GM12878 (cell line): ENCODE data around the gene SIDT1.

ENCODE experiments used
- BHLHE40 ChIP-seq, 2 experiments: fragments of 450-650 bp in 1 of 2; IDR thresholded peaks; 2 replicates each; pipeline ENCODE4 v1.6.1; 2011 to 2017; ENCODE audit warnings: low read depth in 2 of 2, borderline replicate concordance in 1 of 2, improper control_type of control experiment in 1 of 2, low read length in 1 of 2, mild to moderate bottlenecking in 1 of 2
- HDGF ChIP-seq: fragments of 450-650 bp; IDR thresholded peaks from 2 replicates; pipeline ENCODE4 v1.6.1; 2016; ENCODE audit warnings: antibody characterized with exemption
- KDM1A ChIP-seq: fragments of 200-600 bp; sonication (generic); IDR thresholded peaks from 2 replicates; pipeline ENCODE4 v1.6.1; 2016; ENCODE audit warnings: borderline replicate concordance
- PAX5 ChIP-seq: IDR thresholded peaks from 2 replicates; pipeline ENCODE4 v1.6.1; 2011; ENCODE audit warnings: low read depth, low read length, borderline replicate concordance
- POLR2A ChIP-seq: IDR thresholded peaks from 2 replicates; pipeline ENCODE4 v1.6.1; 2011; ENCODE audit warnings: low read depth, mild to moderate bottlenecking, low read length
- SMC3 ChIP-seq: IDR thresholded peaks from 2 replicates; pipeline ENCODE4 v1.6.1; 2011; ENCODE audit warnings: low read length, improper control_type of control experiment, borderline replicate concordance
- TAF1 ChIP-seq: IDR thresholded peaks from 2 replicates; pipeline ENCODE4 v1.6.1; 2011; ENCODE audit warnings: mild to moderate bottlenecking, low read depth, low read length, borderline replicate concordance
- YY1 ChIP-seq: IDR thresholded peaks from 2 replicates; pipeline ENCODE4 v1.6.1; 2011; ENCODE audit warnings: low read depth, mild to moderate bottlenecking, low read length
- TF ChIP-seq, protein P1 (sequence below), 3 experiments: IDR thresholded peaks in 2 of 3; conservative IDR thresholded peaks in 1 of 3; 2 replicates each; pipeline ENCODE4 v1.5.1; 2011; ENCODE audit warnings: low read depth in 3 of 3, low read length in 3 of 3, mild to moderate bottlenecking in 3 of 3, control low read depth in 2 of 3, moderate library complexity in 2 of 3, inconsistent platforms in 1 of 3, mixed read lengths in 1 of 3; ENCODE audit not compliant: control insufficient read depth in 2 of 3, insufficient read depth in 1 of 3; ENCODE audit errors: extremely low read depth in 1 of 3
- TF ChIP-seq, protein P2 (sequence below): IDR thresholded peaks from 2 replicates; pipeline ENCODE4 v1.6.1; 2012; ENCODE audit warnings: low read depth, low read length, improper control_type of control experiment

DNA sequence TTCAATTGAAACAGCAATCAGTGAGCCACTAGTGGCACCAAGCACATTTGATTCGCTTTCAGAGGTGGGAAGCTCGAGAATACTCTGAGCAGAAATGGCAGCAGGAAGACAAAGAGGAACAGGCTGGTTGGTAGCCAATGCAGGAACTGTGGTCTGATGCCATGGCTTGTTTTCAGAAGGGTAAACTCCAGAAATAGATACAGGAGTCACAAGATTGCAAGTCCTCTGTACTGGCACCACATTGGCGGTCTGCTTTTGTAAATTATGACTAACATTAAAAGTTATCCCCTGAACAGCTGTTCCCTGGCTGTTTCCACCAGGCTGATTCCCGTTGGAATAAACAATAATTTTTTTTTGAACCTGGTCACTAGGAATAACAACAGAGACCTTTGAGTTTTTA is 128.5 kb downstream of the SIDT1 start:
- TF ChIP-seq POLR2A (no peak), BHLHE40 (IDR thresholded peaks at IDR 0.05; ENCODE audit: borderline replicate concordance in 1 of 2, low read depth in 2 of 2, low read length in 1 of 2) (no peak), HDGF (no peak), SMC3 (no peak), YY1 (no peak), PAX5 (no peak), KDM1A (no peak), TAF1 (no peak)
- TF ChIP-seq, protein P1, sequence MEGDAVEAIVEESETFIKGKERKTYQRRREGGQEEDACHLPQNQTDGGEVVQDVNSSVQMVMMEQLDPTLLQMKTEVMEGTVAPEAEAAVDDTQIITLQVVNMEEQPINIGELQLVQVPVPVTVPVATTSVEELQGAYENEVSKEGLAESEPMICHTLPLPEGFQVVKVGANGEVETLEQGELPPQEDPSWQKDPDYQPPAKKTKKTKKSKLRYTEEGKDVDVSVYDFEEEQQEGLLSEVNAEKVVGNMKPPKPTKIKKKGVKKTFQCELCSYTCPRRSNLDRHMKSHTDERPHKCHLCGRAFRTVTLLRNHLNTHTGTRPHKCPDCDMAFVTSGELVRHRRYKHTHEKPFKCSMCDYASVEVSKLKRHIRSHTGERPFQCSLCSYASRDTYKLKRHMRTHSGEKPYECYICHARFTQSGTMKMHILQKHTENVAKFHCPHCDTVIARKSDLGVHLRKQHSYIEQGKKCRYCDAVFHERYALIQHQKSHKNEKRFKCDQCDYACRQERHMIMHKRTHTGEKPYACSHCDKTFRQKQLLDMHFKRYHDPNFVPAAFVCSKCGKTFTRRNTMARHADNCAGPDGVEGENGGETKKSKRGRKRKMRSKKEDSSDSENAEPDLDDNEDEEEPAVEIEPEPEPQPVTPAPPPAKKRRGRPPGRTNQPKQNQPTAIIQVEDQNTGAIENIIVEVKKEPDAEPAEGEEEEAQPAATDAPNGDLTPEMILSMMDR (IDR thresholded peaks at IDR 0.05 in 2 of 3, conservative IDR thresholded peaks at IDR 0.05 in 1 of 3; ENCODE audit: control insufficient read depth in 2 of 3, extremely low read depth in 1 of 3, insufficient read depth in 1 of 3, low read depth in 3 of 3, low read length in 3 of 3), result no peak
- TF ChIP-seq, protein P2, sequence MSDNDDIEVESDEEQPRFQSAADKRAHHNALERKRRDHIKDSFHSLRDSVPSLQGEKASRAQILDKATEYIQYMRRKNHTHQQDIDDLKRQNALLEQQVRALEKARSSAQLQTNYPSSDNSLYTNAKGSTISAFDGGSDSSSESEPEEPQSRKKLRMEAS, result no peak
